Bronchial epithelial cell (primary cell): ENCODE data around the gene NIT1. TPM values are rescaled to one million over a fixed set of nuclear protein-coding genes. Genes with fewer than 3 reads are reported as not detected.

ENCODE experiments used
- DNase-seq: peaks from one replicate; pipeline ENCODE4 v3.0.0-alpha.2; 2010; ENCODE audit warnings: low read depth
- FAIRE-seq: peaks from 2 replicates; lab custom pipeline; 2011; peaks lifted over from hg19 to GRCh38; lab: Jason Lieb, UNC
- H3K27me3 ChIP-seq: 2 replicates; pipeline ENCODE4 v1.5.1; 2011; ENCODE audit warnings: low read length; ENCODE audit not compliant: control insufficient read depth, insufficient read depth
- H3K36me3 ChIP-seq: 2 replicates; pipeline ENCODE4 v1.5.1; 2011; ENCODE audit warnings: low read length; ENCODE audit not compliant: control insufficient read depth, insufficient read depth
- H3K4me3 ChIP-seq: 2 replicates; pipeline ENCODE4 v1.5.1; 2011; ENCODE audit warnings: mild to moderate bottlenecking, low read depth, low read length, control low read depth
- CTCF ChIP-seq: IDR thresholded peaks from 2 replicates; pipeline ENCODE4 v1.5.1; 2011; ENCODE audit warnings: mild to moderate bottlenecking, moderate library complexity, low read length, control low read depth, inconsistent platforms; ENCODE audit not compliant: insufficient read depth, severe bottlenecking
- total RNA-seq: library from RNA; depleted of rRNA; stranded (reverse); fragments of >200 nt; gene quantifications from 2 replicates; pipeline ENCODE4 v1.2.1, GENCODE V29; 2014

The NIT1 gene
- total RNA-seq, 1 donor from 2014 or later = 40.5 TPM

DNA sequence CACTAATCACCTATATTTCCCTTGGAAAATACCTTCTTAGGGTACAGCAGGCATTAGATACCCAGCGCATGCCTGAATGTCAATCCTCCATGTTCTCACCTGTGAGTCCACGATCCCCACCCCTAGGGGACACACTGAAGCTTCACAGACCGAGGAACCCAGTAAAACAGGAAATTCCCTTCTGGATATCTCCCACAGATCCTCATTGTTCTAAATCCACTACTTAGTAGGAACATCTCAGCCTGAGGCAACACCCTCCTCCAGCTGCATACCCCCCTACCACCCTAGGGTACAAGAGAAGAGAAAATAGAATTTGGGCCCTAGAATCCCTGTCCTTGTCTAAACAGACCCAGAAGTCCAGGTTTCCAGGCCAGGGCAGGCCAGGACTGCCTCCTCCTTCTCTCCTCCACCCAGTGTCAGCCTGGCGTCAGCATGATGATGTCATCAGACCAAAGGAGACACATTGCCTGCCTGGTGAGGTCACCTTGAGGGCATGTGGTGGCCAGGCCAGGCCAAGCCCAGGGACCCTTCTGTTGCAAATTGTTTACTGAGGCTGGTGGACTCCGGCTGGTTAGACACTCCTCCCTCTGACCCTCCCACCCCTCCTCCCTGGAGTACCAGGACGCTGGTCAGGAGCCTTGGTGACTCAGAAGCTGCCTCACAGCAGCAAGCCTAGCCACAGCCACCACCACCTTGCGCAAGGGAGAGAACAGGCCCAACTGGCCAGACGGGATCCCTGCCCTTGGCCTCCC is 34.7 kb upstream of the NIT1 start:
- peak; percentile 52 for FAIRE-seq

GRCh38 chr1:161083748-161084596 is 33.9 kb upstream of the NIT1 start:
- Histone ChIP-seq H3K27me3 (no peaks in the 10 kb centered on the region), H3K36me3 (no peaks in the 10 kb centered on the region), H3K4me3 (no peak overlapping the region)
- FAIRE-seq (peak; percentile 83), DNase-seq (peak; percentile 40)
- TF ChIP-seq CTCF = no peak

More for the DNA sequence above, 34.7 kb upstream of the NIT1 start:
- Histone ChIP-seq H3K4me3 (peak overlapping the region; percentile 9), H3K27me3 (no peaks in the 10 kb centered on the region), H3K36me3 (no peaks in the 10 kb centered on the region)
- peak; percentile 97 for DNase-seq
- no peak for TF ChIP-seq CTCF

DNA sequence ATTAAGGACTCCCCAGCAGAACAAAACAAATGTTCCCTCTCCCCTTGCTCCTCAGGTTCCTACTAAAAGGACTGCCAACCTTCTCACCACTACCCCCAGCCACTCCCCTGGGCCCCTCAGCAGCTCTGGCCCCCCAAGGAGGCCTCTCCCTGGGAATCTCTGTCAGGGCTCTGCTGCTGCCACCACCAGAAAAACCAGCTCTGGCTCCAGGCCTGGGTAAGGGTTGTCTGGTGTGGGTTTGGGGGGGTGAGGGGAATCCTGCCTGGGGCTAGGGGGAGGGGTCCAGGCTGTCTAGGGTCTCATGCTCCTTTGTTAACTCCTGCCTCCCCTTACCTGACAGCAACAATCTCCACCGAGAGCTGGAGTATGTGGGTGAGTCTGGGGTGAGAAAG is 33.3 kb upstream of the NIT1 start:
- no peak for DNase-seq
- no peak overlapping the region for H3K4me3 ChIP-seq
- TF ChIP-seq CTCF = no peak
- FAIRE-seq = no peak
- no peaks in the 10 kb centered on the region for H3K27me3 ChIP-seq
- no peaks in the 10 kb centered on the region for H3K36me3 ChIP-seq

GRCh38 chr1:161085165-161085564 is 32.7 kb upstream of the NIT1 start:
- no peak for TF ChIP-seq CTCF
- Histone ChIP-seq H3K4me3 (no peak overlapping the region), H3K36me3 (no peaks in the 10 kb centered on the region), H3K27me3 (no peaks in the 10 kb centered on the region)
- no peak for FAIRE-seq
- peak; percentile 27 for DNase-seq

DNA sequence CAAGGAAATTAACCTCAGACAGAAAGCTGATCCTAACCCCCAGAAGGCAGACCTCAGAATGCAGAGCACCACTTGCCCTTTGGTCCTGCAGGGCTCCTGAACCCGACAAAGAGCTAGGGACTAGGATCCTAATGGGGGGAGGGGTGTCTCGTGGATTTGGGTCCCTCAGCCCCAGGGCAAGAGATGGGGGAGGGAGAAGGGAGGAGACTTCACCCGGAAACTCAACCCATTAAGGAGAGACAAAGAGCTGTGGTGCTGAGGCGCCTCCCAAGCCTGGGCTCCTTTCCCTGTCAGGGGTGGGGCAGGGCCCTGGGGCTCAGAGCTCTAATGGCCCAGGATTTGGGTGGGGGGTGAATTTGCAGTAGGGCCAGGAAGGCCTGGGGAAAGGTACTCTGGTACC is 31.4 kb upstream of the NIT1 start:
- no peak for DNase-seq
- no peak for FAIRE-seq
- H3K4me3 ChIP-seq = peak overlapping the region; percentile 62

More for the DNA sequence above, 31.4 kb upstream of the NIT1 start:
- TF ChIP-seq CTCF = no peak
- Histone ChIP-seq H3K36me3 (no peaks in the 10 kb centered on the region), H3K27me3 (no peaks in the 10 kb centered on the region)
